ENCODE results near the gene GORASP1. TPM values are rescaled to one million over a fixed set of nuclear protein-coding genes. Genes with fewer than 3 reads are reported as not detected.

The GORASP1 gene
- total RNA-seq, 2 experiments from 2014 or later = 51.5 to 59.9 TPM

GRCh38 chr3:39056151-39056550 lies 51.3 kb downstream of the GORASP1 start:
- CTCF ChIA-PET (ENCODE audit: unreplicated experiment) = no interaction called here
- Histone ChIP-seq H3K9me3 (ENCODE audit: low read length) (peaks cover 9% of the 10 kb centered on the region; the same call in 1 of the 2 replicates), H2AFZ (ENCODE audit: low read length) (no peak overlapping the region), H3K4me3 (ENCODE audit: low read depth, low read length, poor library complexity, severe bottlenecking) (no peak overlapping the region), H3K27ac (ENCODE audit: low read depth, low read length, poor library complexity, severe bottlenecking) (no peak overlapping the region), H3K36me3 (ENCODE audit: insufficient read depth, low read length) (peaks cover 3% of the 10 kb centered on the region; the same call in 1 of the 2 replicates), H3K9me2 (ENCODE audit: insufficient read depth, low read length) (no peaks in the 10 kb centered on the region), H3K79me2 (ENCODE audit: insufficient read depth, low read depth, low read length) (peaks cover 30% of the 10 kb centered on the region; the same call in 1 of the 2 replicates), H3K4me2 (ENCODE audit: low read length) (no peak overlapping the region), H4K20me1 (ENCODE audit: insufficient read depth, low read length) (no peaks in the 10 kb centered on the region), H3K4me1 (ENCODE audit: insufficient read depth, low read length, poor library complexity, severe bottlenecking) (peaks cover 14% of the 10 kb centered on the region)
- no peak for DNase-seq (ENCODE audit: low spot score)
- BruUV-seq (replicated peaks) = no TSS peak
- TF ChIP-seq, protein P1, sequence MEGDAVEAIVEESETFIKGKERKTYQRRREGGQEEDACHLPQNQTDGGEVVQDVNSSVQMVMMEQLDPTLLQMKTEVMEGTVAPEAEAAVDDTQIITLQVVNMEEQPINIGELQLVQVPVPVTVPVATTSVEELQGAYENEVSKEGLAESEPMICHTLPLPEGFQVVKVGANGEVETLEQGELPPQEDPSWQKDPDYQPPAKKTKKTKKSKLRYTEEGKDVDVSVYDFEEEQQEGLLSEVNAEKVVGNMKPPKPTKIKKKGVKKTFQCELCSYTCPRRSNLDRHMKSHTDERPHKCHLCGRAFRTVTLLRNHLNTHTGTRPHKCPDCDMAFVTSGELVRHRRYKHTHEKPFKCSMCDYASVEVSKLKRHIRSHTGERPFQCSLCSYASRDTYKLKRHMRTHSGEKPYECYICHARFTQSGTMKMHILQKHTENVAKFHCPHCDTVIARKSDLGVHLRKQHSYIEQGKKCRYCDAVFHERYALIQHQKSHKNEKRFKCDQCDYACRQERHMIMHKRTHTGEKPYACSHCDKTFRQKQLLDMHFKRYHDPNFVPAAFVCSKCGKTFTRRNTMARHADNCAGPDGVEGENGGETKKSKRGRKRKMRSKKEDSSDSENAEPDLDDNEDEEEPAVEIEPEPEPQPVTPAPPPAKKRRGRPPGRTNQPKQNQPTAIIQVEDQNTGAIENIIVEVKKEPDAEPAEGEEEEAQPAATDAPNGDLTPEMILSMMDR (conservative IDR thresholded peaks at IDR 0.05; ENCODE audit: low read length) = no peak
- TF ChIP-seq EZH2phosphoT487 (IDR thresholded peaks at IDR 0.05; ENCODE audit: borderline replicate concordance, low read depth, low read length) = no peak
- intact Hi-C loops (cut with micrococcal nuclease; ENCODE audit: unreplicated experiment) = loop anchor here (10.0 kb wide), 1 partner anchor 329 kb away; the partner anchor contains the start of gene SLC25A38
- POLR2A ChIA-PET = interaction anchor here (1.5 kb wide), 1 partner anchor 12 kb away, joined by 4 read pairs; no protein-coding TSS in a partner anchor

GRCh38 chr3:39053696-39054095 lies 53.7 kb downstream of the GORASP1 start:
- no peaks in the 10 kb centered on the region for H3K9me3 ChIP-seq (ENCODE audit: low read length)
- intact Hi-C loops (cut with micrococcal nuclease; ENCODE audit: unreplicated experiment) = loop anchor here (10.0 kb wide), 1 partner anchor 331 kb away; the partner anchor contains the start of gene SLC25A38
- peak overlapping the region; percentile 77; the same call in 1 of the 2 replicates for H3K4me2 ChIP-seq (ENCODE audit: low read length)
- H3K9me2 ChIP-seq (ENCODE audit: insufficient read depth, low read length) = no peaks in the 10 kb centered on the region
- TSS peak; percentile 44 for BruUV-seq (replicated peaks)
- TF ChIP-seq, protein P1 (conservative IDR thresholded peaks at IDR 0.05; ENCODE audit: low read length) = no peak
- TF ChIP-seq EZH2phosphoT487 (IDR thresholded peaks at IDR 0.05; ENCODE audit: borderline replicate concordance, low read depth, low read length) = no peak
- no peak overlapping the region for H3K27ac ChIP-seq (ENCODE audit: low read depth, low read length, poor library complexity, severe bottlenecking)
- POLR2A ChIA-PET = no interaction called here
- H2AFZ ChIP-seq (ENCODE audit: low read length) = no peak overlapping the region
- peaks cover 3% of the 10 kb centered on the region; the same call in 1 of the 2 replicates for H3K36me3 ChIP-seq (ENCODE audit: insufficient read depth, low read length)
- H3K4me1 ChIP-seq (ENCODE audit: insufficient read depth, low read length, poor library complexity, severe bottlenecking) = peaks cover 21% of the 10 kb centered on the region
- no peaks in the 10 kb centered on the region for H4K20me1 ChIP-seq (ENCODE audit: insufficient read depth, low read length)
- no peak for DNase-seq (ENCODE audit: low spot score)
- CTCF ChIA-PET (ENCODE audit: unreplicated experiment) = no interaction called here
- H3K79me2 ChIP-seq (ENCODE audit: insufficient read depth, low read depth, low read length) = peaks cover 20% of the 10 kb centered on the region; the same call in 1 of the 2 replicates
- no peak overlapping the region for H3K4me3 ChIP-seq (ENCODE audit: low read depth, low read length, poor library complexity, severe bottlenecking)

- Histone ChIP-seq H3K9me2 (ENCODE audit: insufficient read depth, low read length) (no peaks in the 10 kb centered on the region), H4K20me1 (ENCODE audit: insufficient read depth, low read length) (no peaks in the 10 kb centered on the region), H2AFZ (ENCODE audit: low read length) (peak overlapping the region; percentile 91; the same call in 1 of the 2 replicates), H3K4me3 (ENCODE audit: low read depth, low read length, poor library complexity, severe bottlenecking) (peak overlapping the region; percentile 87), H3K79me2 (ENCODE audit: insufficient read depth, low read depth, low read length) (peaks cover 20% of the 10 kb centered on the region; the same call in 1 of the 2 replicates), H3K36me3 (ENCODE audit: insufficient read depth, low read length) (no peaks in the 10 kb centered on the region; the same call in 1 of the 2 replicates), H3K4me2 (ENCODE audit: low read length) (peak overlapping the region; percentile 77), H3K27ac (ENCODE audit: low read depth, low read length, poor library complexity, severe bottlenecking) (peak overlapping the region; percentile 58), H3K9me3 (ENCODE audit: low read length) (no peaks in the 10 kb centered on the region), H3K4me1 (ENCODE audit: insufficient read depth, low read length, poor library complexity, severe bottlenecking) (peaks cover 21% of the 10 kb centered on the region)
- no peak for DNase-seq (ENCODE audit: low spot score)
- BruUV-seq (replicated peaks) = no TSS peak
- intact Hi-C loops (cut with micrococcal nuclease; ENCODE audit: unreplicated experiment) = loop anchor here (10.0 kb wide), 1 partner anchor 332 kb away; the partner anchor contains the start of gene SLC25A38
- ChIA-PET POLR2A (no interaction called here), CTCF (ENCODE audit: unreplicated experiment) (no interaction called here)
- TF ChIP-seq EZH2phosphoT487 (IDR thresholded peaks at IDR 0.05; ENCODE audit: borderline replicate concordance, low read depth, low read length) = no peak
- TF ChIP-seq, protein P1 (conservative IDR thresholded peaks at IDR 0.05; ENCODE audit: low read length) = no peak
These were observed 54.8 kb downstream of the GORASP1 start for GRCh38 chr3:39052583-39052982.

Data from OCI-LY7 (cell line).